Left ventricle myocardium inferior (tissue), 1 donor: ENCODE data around the gene SLC6A9. TPM values are rescaled to one million over a fixed set of nuclear protein-coding genes. Genes with fewer than 3 reads are reported as not detected.

Experiments used
- DNase-seq: peaks from one replicate; pipeline ENCODE4 v3.0.0-alpha.2; 2020
- H3K27ac ChIP-seq: fragments of 200-600 bp; replicated peaks from 2 replicates; pipeline ENCODE4 v1.8.0; 2021
- H3K27me3 ChIP-seq: fragments of 200-600 bp; 2 replicates; pipeline ENCODE4 v1.8.0; 2021; ENCODE audit warnings: low read depth
- H3K36me3 ChIP-seq: fragments of 200-600 bp; 2 replicates; pipeline ENCODE4 v1.8.0; 2021
- H3K4me1 ChIP-seq: fragments of 200-600 bp; 2 replicates; pipeline ENCODE4 v1.8.0; 2021
- H3K4me3 ChIP-seq: fragments of 200-600 bp; 2 replicates; pipeline ENCODE4 v1.8.0; 2021; ENCODE audit warnings: mild to moderate bottlenecking, moderate library complexity
- H3K9me3 ChIP-seq: fragments of 200-600 bp; replicated peaks from 2 replicates; pipeline ENCODE4 v1.8.0; 2021
- CTCF ChIP-seq: fragments of 200-600 bp; IDR thresholded peaks from 2 replicates; pipeline ENCODE4 v1.8.0; 2021; ENCODE audit warnings: antibody characterized with exemption, mild to moderate bottlenecking, borderline replicate concordance
- intact Hi-C: fragments of 100-400 bp; cut with micrococcal nuclease; formaldehyde crosslinking; loops from one replicate; pipeline ENCODE4 v1.11.0; 2022
- total RNA-seq: library from RNA; stranded (reverse); fragmentation: NEBNext Ultra II Directional; extraction: Animal tissue kit (Norgen Biotek cat#: 25700); gene quantifications from one replicate; pipeline ENCODE4 v1.2.1, GENCODE V29; 2021
- donor health status: DM: no; HTN: yes; CAD: no; lungs with severe emphysema.

The SLC6A9 gene
- total RNA-seq, 1 donor from 2014 or later, result 1.2 TPM

GRCh38 chr1:43971336-43971980 is 59.8 kb downstream of the SLC6A9 start:
- Histone ChIP-seq H3K27me3 (no peaks in the 10 kb centered on the region), H3K4me3 (peak overlapping the region; percentile 88)
- intact Hi-C loops, result no loop called here

DNA sequence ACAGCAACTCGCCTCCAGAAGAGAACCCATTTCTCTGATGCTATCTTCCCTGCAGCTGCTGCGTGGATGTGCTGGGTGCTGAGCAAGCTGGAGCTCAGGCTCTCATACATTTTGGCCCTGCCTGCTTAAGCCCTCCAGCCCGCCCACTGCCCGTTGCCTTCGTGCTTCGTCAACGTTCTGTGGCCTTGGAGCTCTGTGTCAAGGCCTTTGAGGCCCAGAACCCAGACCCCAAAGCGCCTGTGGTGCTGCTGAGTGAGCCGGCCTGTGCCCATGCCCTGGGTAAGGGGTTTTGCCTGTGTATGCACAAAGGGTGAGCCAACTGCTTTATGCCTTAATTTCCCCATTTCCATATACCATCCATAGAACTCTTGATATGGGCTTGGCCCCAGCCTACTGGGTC is 60.4 kb downstream of the SLC6A9 start:
- H3K4me3 ChIP-seq, result peak overlapping the region; percentile 88
- no peak overlapping the region for H3K27ac ChIP-seq
- no peak for TF ChIP-seq CTCF
- peaks cover 39% of the 10 kb centered on the region for H3K4me1 ChIP-seq
- DNase-seq, result no peak
- H3K27me3 ChIP-seq, result no peaks in the 10 kb centered on the region
- intact Hi-C loops, result no loop called here
- no peaks in the 10 kb centered on the region for H3K9me3 ChIP-seq
- peaks cover 45% of the 10 kb centered on the region for H3K36me3 ChIP-seq

More at GRCh38 chr1:43971336-43971980, 59.8 kb downstream of the SLC6A9 start:
- Histone ChIP-seq H3K9me3 (no peaks in the 10 kb centered on the region), H3K36me3 (peaks cover 44% of the 10 kb centered on the region), H3K4me1 (peaks cover 44% of the 10 kb centered on the region), H3K27ac (no peak overlapping the region)
- TF ChIP-seq CTCF, result no peak
- DNase-seq, result no peak

- peak overlapping the region; percentile 88 for H3K4me3 ChIP-seq
- intact Hi-C loops, result no loop called here
- no peaks in the 10 kb centered on the region for H3K9me3 ChIP-seq
- DNase-seq, result no peak
- peak overlapping the region; percentile 59 for H3K27ac ChIP-seq
- H3K27me3 ChIP-seq, result no peaks in the 10 kb centered on the region
- H3K4me1 ChIP-seq, result peaks cover 35% of the 10 kb centered on the region
- H3K36me3 ChIP-seq, result peaks cover 47% of the 10 kb centered on the region
- no peak for TF ChIP-seq CTCF
Observed at GRCh38 chr1:43970502-43970901, 60.8 kb downstream of the SLC6A9 start.

DNA sequence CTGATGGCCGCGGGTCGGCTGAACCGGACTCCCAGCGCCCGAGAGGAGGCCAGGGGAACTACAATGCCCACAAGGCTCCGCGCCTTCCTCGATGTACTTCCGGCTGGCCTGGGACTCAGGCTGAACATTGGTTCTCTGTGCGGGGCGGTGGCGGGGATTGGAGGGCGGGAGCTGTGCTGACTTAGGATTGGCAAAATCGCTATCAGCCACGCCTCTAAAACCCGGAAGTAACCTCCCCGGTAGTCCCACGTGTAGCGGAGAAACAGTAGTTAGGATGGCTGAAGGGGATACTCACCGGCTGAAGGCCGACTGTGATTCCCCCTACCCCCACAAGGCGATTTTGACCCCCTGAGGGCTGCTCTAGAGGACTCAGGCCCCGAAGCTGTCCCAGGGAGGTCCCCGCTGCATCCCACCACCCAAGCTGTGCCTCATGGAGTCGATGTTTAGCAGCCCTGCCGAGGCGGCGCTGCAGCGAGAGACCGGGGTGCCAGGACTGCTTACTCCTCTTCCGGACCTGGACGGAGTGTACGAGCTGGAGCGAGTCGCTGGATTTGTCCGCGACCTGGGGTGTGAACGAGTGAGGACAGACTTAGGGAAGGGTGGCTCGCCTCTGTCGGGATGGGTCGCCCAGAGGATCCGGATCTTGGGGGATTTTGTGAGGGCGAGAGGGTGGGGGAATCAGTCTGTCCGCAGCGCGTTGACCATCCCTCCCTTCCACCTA is 61.4 kb downstream of the SLC6A9 start, which contains the start of gene DPH2:
TSS of gene DPH2 (plus strand) at position 265 of the 721 bp plus-strand sequence. CDS start at position 431, 166 bp downstream.
- intact Hi-C loops, result no loop called here
- peak within 1 kb of the TSS; percentile 59 for H3K27ac ChIP-seq
- peak within 1 kb of the TSS; percentile 88 for H3K4me3 ChIP-seq
- H3K9me3 ChIP-seq, result no peaks in the 10 kb centered on the region
- no peaks in the 10 kb centered on the region for H3K27me3 ChIP-seq
- peak; percentile 97 for DNase-seq
- peak; percentile 20 for TF ChIP-seq CTCF
- peaks cover 48% of the 10 kb centered on the region for H3K36me3 ChIP-seq
- H3K4me1 ChIP-seq, result peaks cover 29% of the 10 kb centered on the region

- intact Hi-C loops, result no loop called here
- no peak for TF ChIP-seq CTCF
- no peak for DNase-seq
- peaks cover 27% of the 10 kb centered on the region for H3K4me1 ChIP-seq
- H3K36me3 ChIP-seq, result peaks cover 53% of the 10 kb centered on the region
- H3K27ac ChIP-seq, result peak overlapping the region; percentile 0
- H3K9me3 ChIP-seq, result no peaks in the 10 kb centered on the region
- no peaks in the 10 kb centered on the region for H3K27me3 ChIP-seq
- peak overlapping the region; percentile 88 for H3K4me3 ChIP-seq
Observed at GRCh38 chr1:43969416-43969745, 61.9 kb downstream of the SLC6A9 start.
